Measurements from ENCODE around the gene ADARB2.
A peak's percentile ranks its signal among the peaks of the same experiment; 100 is the strongest.

The ADARB2 gene

GRCh38 chr10:1189166-1190051 is 547.9 kb downstream of the ADARB2 start:
- no peak for DNase-seq
- peaks cover 13% of the 10 kb centered on the region for H3K4me1 Mint-ChIP-seq
- H3K27me3 Mint-ChIP-seq, result no peaks in the 10 kb centered on the region
- no peak for ATAC-seq
- no peak overlapping the region for H3K27ac Mint-ChIP-seq
- H3K9me3 Mint-ChIP-seq, result no peaks in the 10 kb centered on the region
- no peak overlapping the region for H3K4me3 Mint-ChIP-seq

- Mint-ChIP-seq H3K27me3 (peaks cover 2% of the 10 kb centered on the region), H3K4me3 (no peak overlapping the region), H3K27ac (no peak overlapping the region), H3K9me3 (no peaks in the 10 kb centered on the region), H3K4me1 (peaks cover 8% of the 10 kb centered on the region)
- no peak for DNase-seq
- ATAC-seq, result no peak
Observed at GRCh38 chr10:1188558-1189135, 548.7 kb downstream of the ADARB2 start.

- peaks cover 6% of the 10 kb centered on the region for H3K27me3 Mint-ChIP-seq
- ATAC-seq (no peak), DNase-seq (no peak)
- H3K27ac Mint-ChIP-seq, result no peak overlapping the region
- no peak overlapping the region for H3K4me3 Mint-ChIP-seq
- no peaks in the 10 kb centered on the region for H3K9me3 Mint-ChIP-seq
- H3K4me1 Mint-ChIP-seq, result peaks cover 1% of the 10 kb centered on the region
Observed at GRCh38 chr10:1187855-1188557, 549.3 kb downstream of the ADARB2 start.

- Mint-ChIP-seq H3K4me1 (no peaks in the 10 kb centered on the region), H3K27me3 (peaks cover 6% of the 10 kb centered on the region), H3K4me3 (no peak overlapping the region), H3K27ac (no peak overlapping the region), H3K9me3 (no peaks in the 10 kb centered on the region)
- ATAC-seq, result peak; percentile 10
- DNase-seq, result no peak
Observed at GRCh38 chr10:1187151-1187854, 550.0 kb downstream of the ADARB2 start.

GRCh38 chr10:1186683-1186990 is 550.7 kb downstream of the ADARB2 start:
- ATAC-seq, result no peak
- Mint-ChIP-seq H3K27me3 (peaks cover 6% of the 10 kb centered on the region), H3K27ac (peak overlapping the region in 1 of 2 donors; percentile 42), H3K9me3 (no peaks in the 10 kb centered on the region), H3K4me1 (no peaks in the 10 kb centered on the region), H3K4me3 (no peak overlapping the region)
- no peak for DNase-seq

- H3K27me3 Mint-ChIP-seq, result peaks cover 6% of the 10 kb centered on the region
- no peaks in the 10 kb centered on the region for H3K9me3 Mint-ChIP-seq
Observed at GRCh38 chr10:1185911-1186682, 551.2 kb downstream of the ADARB2 start.

GRCh38 chr10:1184541-1185430 is 552.5 kb downstream of the ADARB2 start:
- peaks cover 6% of the 10 kb centered on the region for H3K27me3 Mint-ChIP-seq
- ATAC-seq (peak; percentile 6), DNase-seq (no peak)
- no peaks in the 10 kb centered on the region for H3K4me1 Mint-ChIP-seq
- H3K9me3 Mint-ChIP-seq, result no peaks in the 10 kb centered on the region
- no peak overlapping the region for H3K4me3 Mint-ChIP-seq
- H3K27ac Mint-ChIP-seq, result no peak overlapping the region

More at GRCh38 chr10:1185911-1186682, 551.2 kb downstream of the ADARB2 start:
- Mint-ChIP-seq H3K27ac (peak overlapping the region in 1 of 2 donors; percentile 42), H3K4me3 (no peak overlapping the region), H3K4me1 (no peaks in the 10 kb centered on the region)
- ATAC-seq, result no peak
- DNase-seq, result no peak

GRCh38 chr10:1183701-1184100 is 553.6 kb downstream of the ADARB2 start:
- Mint-ChIP-seq H3K4me1 (no peaks in the 10 kb centered on the region), H3K27me3 (peaks cover 6% of the 10 kb centered on the region), H3K4me3 (no peak overlapping the region), H3K9me3 (no peaks in the 10 kb centered on the region), H3K27ac (no peak overlapping the region)
- no peak for DNase-seq
- ATAC-seq, result no peak

GRCh38 chr10:1183033-1183396 is 554.3 kb downstream of the ADARB2 start:
- no peaks in the 10 kb centered on the region for H3K9me3 Mint-ChIP-seq
- DNase-seq (no peak), ATAC-seq (no peak)
- H3K27me3 Mint-ChIP-seq, result peaks cover 6% of the 10 kb centered on the region
- H3K4me3 Mint-ChIP-seq, result no peak overlapping the region
- no peaks in the 10 kb centered on the region for H3K4me1 Mint-ChIP-seq
- H3K27ac Mint-ChIP-seq, result no peak overlapping the region

GRCh38 chr10:1182280-1183032 is 554.9 kb downstream of the ADARB2 start:
- peaks cover 6% of the 10 kb centered on the region for H3K27me3 Mint-ChIP-seq
- no peak overlapping the region for H3K27ac Mint-ChIP-seq
- ATAC-seq (no peak), DNase-seq (no peak)
- no peaks in the 10 kb centered on the region for H3K9me3 Mint-ChIP-seq
- H3K4me3 Mint-ChIP-seq, result no peak overlapping the region
- H3K4me1 Mint-ChIP-seq, result no peaks in the 10 kb centered on the region

- H3K4me1 Mint-ChIP-seq, result no peaks in the 10 kb centered on the region
- ATAC-seq (no peak), DNase-seq (no peak)
- H3K27me3 Mint-ChIP-seq, result peaks cover 6% of the 10 kb centered on the region
- no peaks in the 10 kb centered on the region for H3K9me3 Mint-ChIP-seq
- no peak overlapping the region for H3K4me3 Mint-ChIP-seq
- H3K27ac Mint-ChIP-seq, result no peak overlapping the region
Observed at GRCh38 chr10:1180836-1181235, 556.5 kb downstream of the ADARB2 start.

- no peak for DNase-seq
- no peaks in the 10 kb centered on the region for H3K4me1 Mint-ChIP-seq
- no peak overlapping the region for H3K4me3 Mint-ChIP-seq
- no peaks in the 10 kb centered on the region for H3K9me3 Mint-ChIP-seq
- ATAC-seq, result no peak
- no peak overlapping the region for H3K27ac Mint-ChIP-seq
- peaks cover 6% of the 10 kb centered on the region for H3K27me3 Mint-ChIP-seq
Observed at GRCh38 chr10:1180071-1180730, 557.1 kb downstream of the ADARB2 start.

GRCh38 chr10:1179346-1180070 is 557.8 kb downstream of the ADARB2 start:
- Mint-ChIP-seq H3K27ac (no peak overlapping the region), H3K4me1 (no peaks in the 10 kb centered on the region), H3K4me3 (no peak overlapping the region), H3K9me3 (no peaks in the 10 kb centered on the region), H3K27me3 (peaks cover 6% of the 10 kb centered on the region)
- DNase-seq, result no peak
- no peak for ATAC-seq

Measured in stimulated activated naive CD8-positive, alpha-beta T cell treated with anti-CD3 and anti-CD28 coated beads, Interleukin-15, amount 100 ng/mL, for 72 hours (primary cell).